IPS-15b (cell line): Measurements from ENCODE around the gene DNM2.
"Not testable (repeated sequence)": the region's sequence is repeated elsewhere in the genome, so short reads cannot be mapped to it uniquely, and the experiment has no call there.

ENCODE experiments used
- H3K27me3 ChIP-seq: one replicate; pipeline ENCODE4 v1.6.1; 2013; ENCODE audit warnings: low read length; ENCODE audit not compliant: control insufficient read depth, insufficient read depth
- H3K36me3 ChIP-seq: one replicate; pipeline ENCODE4 v1.6.1; 2013; ENCODE audit warnings: low read length; ENCODE audit not compliant: control insufficient read depth, insufficient read depth
- H3K4me1 ChIP-seq: one replicate; pipeline ENCODE4 v1.6.1; 2013; ENCODE audit warnings: mild to moderate bottlenecking, low read length; ENCODE audit not compliant: control insufficient read depth, insufficient read depth
- H3K4me3 ChIP-seq: one replicate; pipeline ENCODE4 v1.5.1; 2013; ENCODE audit warnings: low read depth, low read length
- H3K9ac ChIP-seq: one replicate; pipeline ENCODE4 v1.6.1; 2013; ENCODE audit warnings: low read depth, mild to moderate bottlenecking, low read length
- H3K9me3 ChIP-seq: one replicate; pipeline ENCODE4 v1.6.1; 2013; ENCODE audit warnings: mild to moderate bottlenecking, low read length; ENCODE audit not compliant: control insufficient read depth, insufficient read depth

DNM2 gene

DNA sequence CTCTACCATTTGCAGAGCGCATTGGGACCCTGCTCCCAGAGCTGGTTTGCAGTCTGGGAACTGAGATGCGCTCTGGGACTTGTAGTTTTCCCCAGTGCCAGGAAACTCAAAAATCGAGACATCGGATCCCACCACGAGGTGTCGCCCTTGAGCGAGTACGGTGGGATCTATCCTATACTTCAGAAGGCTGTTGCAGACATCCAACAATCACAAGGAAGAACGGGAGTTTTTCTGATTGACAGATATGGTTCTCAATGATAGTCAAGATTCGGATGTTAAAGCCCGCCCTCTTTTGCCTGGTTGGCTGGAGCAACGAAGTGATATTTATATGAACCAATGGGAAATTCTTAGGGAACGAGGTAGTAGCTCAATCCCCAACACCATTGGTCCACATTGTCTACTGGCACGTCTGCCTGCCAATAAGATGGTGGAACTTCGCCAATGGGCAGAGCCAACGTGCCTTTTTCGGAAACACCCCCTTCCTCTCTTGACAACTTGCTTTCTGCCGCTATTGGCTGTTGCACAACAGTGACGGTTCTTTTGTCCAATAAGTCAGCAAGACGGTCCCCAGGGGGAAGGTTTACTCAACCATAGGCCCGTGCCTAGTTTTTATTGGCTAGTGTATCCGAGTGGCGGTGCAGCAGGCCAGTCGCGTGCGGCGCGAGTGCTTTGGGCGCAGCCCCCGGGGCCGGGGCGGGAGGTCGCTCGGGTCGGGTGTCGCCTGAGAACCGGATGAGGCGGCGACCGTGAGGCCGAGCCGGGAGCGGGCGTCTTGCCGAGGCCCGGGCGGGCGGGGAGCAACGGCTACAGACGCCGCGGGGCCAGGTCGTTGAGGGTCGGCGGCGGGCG lies at the start of gene DNM2:
DNM2 (plus strand) TSS at position 724 of the 849 bp plus-strand sequence. CDS start 164 bp downstream, outside the sequence.
- no peaks in the 10 kb centered on the region for H3K27me3 ChIP-seq
- no peaks in the 10 kb centered on the region for H3K9me3 ChIP-seq
- peak within 1 kb of the TSS; percentile 88 for H3K4me3 ChIP-seq
- H3K4me1 ChIP-seq = peaks cover 5% of the 10 kb centered on the region
- H3K9ac ChIP-seq = peak within 1 kb of the TSS; percentile 91
- peaks cover 12% of the 10 kb centered on the region for H3K36me3 ChIP-seq

DNA sequence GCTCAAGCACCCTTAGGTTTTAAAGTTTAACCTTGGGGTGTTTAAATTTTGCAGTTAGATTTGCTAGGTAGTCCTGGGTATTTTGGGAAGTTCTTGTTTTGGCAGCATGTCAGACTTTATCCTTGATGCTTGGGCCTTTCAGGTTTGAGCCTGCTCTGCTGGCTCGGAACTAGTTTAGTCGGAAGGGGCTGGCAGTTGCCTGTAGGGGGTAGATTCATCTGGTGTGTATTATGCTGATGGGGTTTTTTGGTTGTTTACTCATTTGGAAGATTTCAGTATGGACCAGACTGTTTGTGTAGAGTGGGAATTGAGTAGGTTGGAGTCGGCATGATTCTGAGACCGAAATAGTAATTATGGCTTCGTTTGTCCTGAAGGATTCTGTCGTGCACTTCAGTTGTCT lies 48.6 kb upstream of the DNM2 start:
- Histone ChIP-seq H3K4me3 (no peak overlapping the region), H3K36me3 (peaks cover 33% of the 10 kb centered on the region), H3K27me3 (no peaks in the 10 kb centered on the region), H3K4me1 (no peaks in the 10 kb centered on the region), H3K9me3 (no peaks in the 10 kb centered on the region), H3K9ac (no peak overlapping the region)

DNA sequence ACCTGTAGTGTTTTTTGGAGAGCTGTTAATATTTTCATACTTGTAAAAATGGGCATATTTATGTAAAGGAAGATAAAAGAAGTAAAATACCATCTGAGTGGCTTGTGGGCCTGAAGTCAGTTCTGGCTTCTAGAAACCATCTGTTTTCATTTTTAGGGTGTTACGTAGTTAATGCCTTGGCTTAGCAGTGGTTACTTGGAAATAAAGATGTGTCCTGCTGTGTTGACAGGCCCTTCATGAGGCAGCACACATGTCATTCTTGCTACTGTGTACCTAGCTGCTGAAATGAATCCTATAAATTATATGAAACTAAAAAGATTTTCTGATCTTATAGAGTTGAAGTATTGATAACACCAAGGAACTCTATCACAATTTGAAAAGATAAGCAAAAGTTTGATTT lies 47.7 kb upstream of the DNM2 start:
- no peaks in the 10 kb centered on the region for H3K4me1 ChIP-seq
- no peak overlapping the region for H3K4me3 ChIP-seq
- H3K9ac ChIP-seq = no peak overlapping the region
- H3K9me3 ChIP-seq = no peaks in the 10 kb centered on the region
- H3K36me3 ChIP-seq = peaks cover 33% of the 10 kb centered on the region
- no peaks in the 10 kb centered on the region for H3K27me3 ChIP-seq

DNA sequence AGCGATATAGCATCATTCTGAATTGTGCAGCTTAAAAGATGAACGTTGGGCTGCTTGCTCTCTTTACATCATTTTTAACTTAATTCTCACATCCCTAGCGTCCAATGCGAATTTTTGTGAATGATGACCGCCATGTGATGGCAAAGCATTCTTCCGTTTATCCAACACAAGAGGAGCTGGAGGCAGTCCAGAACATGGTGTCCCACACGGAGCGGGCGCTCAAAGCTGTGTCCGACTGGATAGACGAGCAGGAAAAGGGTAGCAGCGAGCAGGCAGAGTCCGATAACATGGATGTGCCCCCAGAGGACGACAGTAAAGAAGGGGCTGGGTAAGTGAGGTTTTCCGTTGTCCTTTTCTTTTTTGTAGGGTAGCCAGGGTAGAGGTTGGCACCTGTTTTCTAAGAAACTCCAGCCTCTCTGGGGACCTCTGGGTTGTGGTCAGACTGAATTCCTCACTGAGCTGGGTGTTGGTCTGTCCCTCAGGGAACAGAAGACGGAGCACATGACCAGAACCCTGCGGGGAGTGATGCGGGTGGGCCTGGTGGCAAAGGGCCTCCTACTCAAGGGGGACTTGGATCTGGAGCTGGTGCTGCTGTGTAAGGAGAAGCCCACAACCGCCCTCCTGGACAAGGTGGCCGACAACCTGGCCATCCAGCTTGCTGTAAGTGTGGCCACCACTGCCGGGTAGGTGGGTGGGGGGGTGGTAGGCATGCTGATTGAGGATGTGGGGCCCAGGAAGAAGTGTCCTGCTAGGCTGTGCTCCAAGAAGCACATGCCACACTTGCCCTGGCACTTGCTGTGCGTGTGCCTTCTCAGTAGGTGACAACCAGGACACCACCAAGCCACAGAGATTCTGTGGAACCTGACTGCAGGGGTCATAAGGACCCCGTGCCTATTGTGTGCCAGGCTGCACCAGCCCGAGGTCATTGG lies 46.7 kb upstream of the DNM2 start:
- H3K4me3 ChIP-seq = no peak overlapping the region
- H3K27me3 ChIP-seq = no peaks in the 10 kb centered on the region
- no peak overlapping the region for H3K9ac ChIP-seq
- H3K36me3 ChIP-seq = peaks cover 36% of the 10 kb centered on the region
- H3K4me1 ChIP-seq = no peaks in the 10 kb centered on the region
- H3K9me3 ChIP-seq = no peaks in the 10 kb centered on the region

GRCh38 chr19:10671922-10672321 lies 46.0 kb upstream of the DNM2 start:
- H3K9me3 ChIP-seq, H3K9ac ChIP-seq, H3K4me1 ChIP-seq, H3K4me3 ChIP-seq, H3K27me3 ChIP-seq: not testable (repeated sequence)
- peaks cover 37% of the 10 kb centered on the region for H3K36me3 ChIP-seq

GRCh38 chr19:10675214-10675613 lies 42.7 kb upstream of the DNM2 start:
- H3K9ac ChIP-seq = not testable (repeated sequence)
- H3K36me3 ChIP-seq = peaks cover 68% of the 10 kb centered on the region

DNA sequence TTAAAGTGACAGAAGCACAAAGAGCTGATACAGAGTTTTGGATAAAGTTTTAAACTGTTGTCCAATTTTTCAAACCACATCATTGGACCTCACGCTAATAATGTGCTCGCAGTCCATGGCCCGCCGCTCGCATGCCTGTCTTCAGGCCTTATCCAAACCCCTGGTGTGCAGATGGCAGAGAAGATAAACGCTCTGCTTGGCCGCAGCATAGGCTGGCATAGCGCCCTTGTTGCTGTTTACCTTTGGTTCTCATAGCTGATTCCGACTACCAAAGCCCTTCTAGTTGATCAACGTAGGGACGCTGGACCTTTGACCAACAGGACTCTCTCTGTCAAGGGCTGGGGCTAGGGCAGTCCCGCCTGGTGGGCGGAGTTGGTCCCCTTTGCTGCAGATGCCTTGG lies 40.1 kb upstream of the DNM2 start:
- Histone ChIP-seq H3K4me3 (no peak overlapping the region), H3K27me3 (no peaks in the 10 kb centered on the region), H3K4me1 (no peaks in the 10 kb centered on the region), H3K9ac (no peak overlapping the region), H3K9me3 (no peaks in the 10 kb centered on the region), H3K36me3 (peaks cover 78% of the 10 kb centered on the region)

More at GRCh38 chr19:10675214-10675613, 42.7 kb upstream of the DNM2 start:
- H3K4me1 ChIP-seq, H3K9me3 ChIP-seq, H3K4me3 ChIP-seq, H3K27me3 ChIP-seq: not testable (repeated sequence)

DNA sequence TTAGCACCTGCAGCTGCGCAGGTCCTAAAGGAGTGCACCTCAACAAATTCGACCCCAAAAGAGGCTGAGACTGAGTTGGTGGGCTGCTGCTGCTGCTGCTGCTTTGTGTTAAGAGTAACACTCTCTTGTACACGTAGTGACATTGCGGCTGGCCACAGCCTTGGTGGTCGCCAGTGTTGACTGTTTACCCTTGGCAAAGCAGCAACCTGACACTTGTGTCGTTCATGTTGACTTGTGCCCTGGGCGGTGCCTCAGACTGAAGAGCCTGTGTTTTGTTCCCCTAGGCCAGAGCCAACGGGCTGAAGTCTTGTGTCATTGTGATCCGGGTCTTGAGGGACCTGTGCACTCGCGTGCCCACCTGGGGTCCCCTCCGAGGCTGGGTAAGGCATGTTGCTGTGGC lies 39.1 kb upstream of the DNM2 start:
- Histone ChIP-seq H3K4me3 (no peak overlapping the region), H3K36me3 (peaks cover 78% of the 10 kb centered on the region), H3K27me3 (no peaks in the 10 kb centered on the region), H3K4me1 (no peaks in the 10 kb centered on the region), H3K9ac (peak overlapping the region; percentile 5), H3K9me3 (no peaks in the 10 kb centered on the region)

GRCh38 chr19:10679743-10680142 lies 38.1 kb upstream of the DNM2 start:
- Histone ChIP-seq H3K4me1 (no peaks in the 10 kb centered on the region), H3K27me3 (no peaks in the 10 kb centered on the region), H3K4me3 (no peak overlapping the region), H3K36me3 (peaks cover 85% of the 10 kb centered on the region), H3K9me3 (no peaks in the 10 kb centered on the region), H3K9ac (no peak overlapping the region)

DNA sequence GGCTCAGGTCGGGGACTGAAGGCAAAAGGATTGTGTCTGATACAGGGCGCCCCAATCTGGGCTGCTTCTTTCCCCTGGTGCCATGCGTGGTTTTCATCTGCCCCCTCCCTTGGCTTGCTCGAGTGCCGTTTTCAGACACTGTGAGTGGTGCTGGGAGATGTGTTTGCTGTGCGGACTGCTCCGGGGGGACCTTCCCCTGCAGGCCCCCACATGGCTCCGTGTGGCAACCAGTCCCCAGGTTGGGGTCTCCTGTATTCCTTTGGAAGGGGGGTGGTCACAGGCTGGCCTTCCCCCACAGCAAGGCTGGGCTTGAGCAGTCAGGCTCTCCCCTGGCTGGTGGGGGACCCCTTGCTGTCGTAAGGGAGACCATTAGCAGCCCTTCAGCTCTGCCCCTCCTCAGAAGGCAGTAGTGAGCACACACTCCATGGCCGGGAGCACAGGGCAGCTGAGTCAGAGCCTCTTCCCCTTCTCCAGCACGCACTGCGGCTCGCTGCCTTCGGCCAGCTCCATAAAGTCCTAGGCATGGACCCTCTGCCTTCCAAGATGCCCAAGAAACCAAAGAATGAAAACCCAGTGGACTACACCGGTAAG lies 37.2 kb upstream of the DNM2 start:
- no peaks in the 10 kb centered on the region for H3K4me1 ChIP-seq
- no peak overlapping the region for H3K4me3 ChIP-seq
- peaks cover 90% of the 10 kb centered on the region for H3K36me3 ChIP-seq
- H3K9me3 ChIP-seq = no peaks in the 10 kb centered on the region
- H3K9ac ChIP-seq = no peak overlapping the region
- H3K27me3 ChIP-seq = no peaks in the 10 kb centered on the region

DNA sequence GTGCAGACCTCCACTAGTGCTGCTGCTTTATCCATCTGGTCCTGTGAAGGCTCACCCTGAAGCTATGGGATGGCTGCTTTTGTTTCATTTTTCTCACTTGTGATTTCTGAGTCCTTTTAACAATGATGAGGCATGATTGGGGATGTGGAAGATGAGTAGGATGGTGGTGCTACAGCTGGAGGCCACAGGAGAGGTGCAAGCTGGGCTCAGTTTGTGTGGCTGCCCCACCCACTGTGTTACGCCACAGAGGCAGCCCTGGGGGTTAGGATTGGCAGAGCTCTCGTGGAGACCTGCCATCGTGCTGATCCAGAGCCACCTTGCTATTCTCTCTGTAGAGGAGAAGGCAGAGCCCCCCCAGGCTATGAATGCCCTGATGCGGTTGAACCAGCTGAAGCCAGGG lies 36.2 kb upstream of the DNM2 start:
- Histone ChIP-seq H3K4me1 (no peaks in the 10 kb centered on the region), H3K36me3 (peaks cover 97% of the 10 kb centered on the region), H3K9ac (no peak overlapping the region), H3K27me3 (no peaks in the 10 kb centered on the region), H3K4me3 (no peak overlapping the region), H3K9me3 (no peaks in the 10 kb centered on the region)
